HUES6 (cell line): ENCODE results near the gene ARHGEF7.
"Not testable (repeated sequence)": the region's sequence is repeated elsewhere in the genome, so short reads cannot be mapped to it uniquely, and the experiment has no call there.

ENCODE experiments used
- H3K27ac ChIP-seq: 2 replicates; pipeline ENCODE4 v1.7.0; 2013; ENCODE audit warnings: low read depth, mild to moderate bottlenecking, low read length, inconsistent platforms
- H3K27me3 ChIP-seq: 2 replicates; pipeline ENCODE4 v1.6.1; 2013; ENCODE audit warnings: low read length; ENCODE audit not compliant: control insufficient read depth, insufficient read depth
- H3K36me3 ChIP-seq: 2 replicates; pipeline ENCODE4 v1.6.1; 2013; ENCODE audit warnings: low read length; ENCODE audit not compliant: control insufficient read depth, insufficient read depth
- H3K4me1 ChIP-seq: 2 replicates; pipeline ENCODE4 v1.6.1; 2013; ENCODE audit warnings: low read length; ENCODE audit not compliant: control insufficient read depth, insufficient read depth
- H3K4me3 ChIP-seq: 2 replicates; pipeline ENCODE4 v1.5.1; 2013; ENCODE audit warnings: low read depth, low read length
- H3K9ac ChIP-seq: one replicate; pipeline ENCODE4 v1.6.1; 2013; ENCODE audit warnings: mild to moderate bottlenecking, low read length
- H3K9me3 ChIP-seq: 2 replicates; pipeline ENCODE4 v1.6.1; 2013; ENCODE audit warnings: low read depth, low read length; ENCODE audit not compliant: control insufficient read depth, insufficient read depth

The ARHGEF7 gene

DNA sequence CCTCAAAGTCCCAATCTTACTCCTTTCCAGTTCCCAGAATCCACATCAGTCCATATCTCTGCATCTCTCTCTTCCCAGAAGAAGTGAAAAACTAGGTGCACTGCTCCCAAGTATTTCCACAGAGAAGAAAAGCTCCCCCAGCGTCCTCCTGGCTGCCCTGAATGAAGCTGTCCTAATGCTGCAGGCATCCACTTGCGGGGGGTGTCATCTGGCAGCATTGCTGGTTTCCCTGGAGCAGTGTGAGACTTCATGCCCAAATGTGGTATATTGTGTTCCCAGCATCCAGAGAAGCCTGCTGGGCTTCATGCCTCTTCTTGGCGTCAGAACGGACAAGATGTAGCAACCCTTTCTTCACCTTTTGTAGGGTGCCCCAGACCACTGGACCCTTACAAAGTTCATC is 32.9 kb upstream of the ARHGEF7 start:
- H3K9ac ChIP-seq, result no peak overlapping the region
- H3K36me3 ChIP-seq, result no peaks in the 10 kb centered on the region
- H3K27me3 ChIP-seq, result no peaks in the 10 kb centered on the region
- no peak overlapping the region for H3K4me3 ChIP-seq
- peaks cover 7% of the 10 kb centered on the region; the same call in 1 of the 2 replicates for H3K4me1 ChIP-seq
- 0 out of 2 replicates have a peak, but pooled peaks cover 3% of the 10 kb centered on the region for H3K9me3 ChIP-seq
- no peak overlapping the region for H3K27ac ChIP-seq

DNA sequence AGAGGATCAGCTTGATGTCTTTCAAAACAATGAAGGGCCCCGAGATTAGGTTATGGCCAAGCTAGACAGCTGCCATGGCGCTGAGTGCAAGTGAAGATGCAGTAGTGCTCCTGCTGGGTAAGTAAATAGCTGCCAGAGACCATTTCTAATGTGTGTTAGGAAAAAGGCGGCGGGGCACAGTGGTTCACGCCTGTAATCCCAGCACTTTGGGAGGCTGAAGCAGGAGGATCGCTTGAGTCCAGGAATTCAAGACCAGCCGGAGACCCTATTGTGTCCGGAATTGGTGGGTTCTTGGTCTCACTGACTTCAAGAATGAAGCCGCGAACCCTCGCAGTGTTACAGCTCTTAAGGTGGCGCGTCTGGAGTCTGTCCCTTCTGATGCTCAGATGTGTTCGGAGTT is 32.3 kb upstream of the ARHGEF7 start:
- H3K4me1 ChIP-seq, H3K36me3 ChIP-seq, H3K27ac ChIP-seq, H3K27me3 ChIP-seq, H3K9me3 ChIP-seq, H3K9ac ChIP-seq, H3K4me3 ChIP-seq: not testable (repeated sequence)

DNA sequence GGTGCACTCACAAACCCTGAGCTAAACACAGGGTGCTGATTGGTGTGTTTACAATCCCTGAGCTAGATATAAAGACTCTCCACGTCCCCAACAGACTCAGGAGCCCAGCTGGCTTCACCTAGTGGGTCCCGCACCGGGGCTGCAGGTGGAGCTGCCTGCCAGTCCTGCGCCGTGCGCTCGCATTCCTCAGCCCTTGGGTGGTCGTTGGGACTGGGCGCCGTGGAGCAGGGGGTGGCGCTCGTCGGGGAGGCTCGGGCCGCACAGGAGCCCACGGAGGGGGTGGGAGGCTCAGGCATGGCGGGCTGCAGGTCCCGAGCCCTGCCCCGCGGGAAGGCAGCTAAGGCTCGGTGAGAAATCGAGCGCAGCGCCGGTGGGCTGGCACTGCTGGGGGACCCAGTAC is 31.4 kb upstream of the ARHGEF7 start:
- not testable (repeated sequence) for H3K27ac ChIP-seq, H3K9ac ChIP-seq, H3K4me1 ChIP-seq

GRCh38 chr13:111090169-111090568 is 24.9 kb upstream of the ARHGEF7 start:
- no peak overlapping the region for H3K4me3 ChIP-seq
- no peak overlapping the region for H3K27ac ChIP-seq
- no peaks in the 10 kb centered on the region for H3K4me1 ChIP-seq
- peaks cover 17% of the 10 kb centered on the region; the same call in 1 of the 2 replicates for H3K27me3 ChIP-seq
- no peaks in the 10 kb centered on the region for H3K36me3 ChIP-seq
- no peak overlapping the region for H3K9ac ChIP-seq
- H3K9me3 ChIP-seq, result no peaks in the 10 kb centered on the region

More for the DNA sequence above, 31.4 kb upstream of the ARHGEF7 start:
- not testable (repeated sequence) for H3K36me3 ChIP-seq, H3K27me3 ChIP-seq, H3K4me3 ChIP-seq, H3K9me3 ChIP-seq

DNA sequence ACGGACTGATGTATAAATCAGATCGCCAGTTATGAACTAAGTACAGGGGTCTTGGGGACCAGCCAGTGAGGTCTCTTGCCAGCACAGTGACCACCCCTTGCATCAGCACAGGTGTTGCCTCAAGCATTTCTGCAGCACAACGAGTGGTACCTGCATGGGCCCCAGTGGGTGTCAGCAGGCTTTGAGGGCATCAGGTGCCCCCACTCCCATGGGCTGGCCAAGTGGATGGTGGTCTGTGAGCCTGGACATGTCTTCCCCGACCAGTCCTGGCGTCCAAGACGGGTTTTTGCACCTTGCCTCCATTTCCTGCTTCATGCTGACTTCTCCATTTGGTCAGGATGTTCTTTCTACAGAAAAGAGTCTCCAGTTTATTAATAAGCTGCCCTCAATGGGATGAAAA is 22.4 kb upstream of the ARHGEF7 start:
- Histone ChIP-seq H3K9ac (no peak overlapping the region), H3K27me3 (peaks cover 20% of the 10 kb centered on the region; the same call in 1 of the 2 replicates), H3K4me3 (no peak overlapping the region), H3K4me1 (no peaks in the 10 kb centered on the region), H3K36me3 (no peaks in the 10 kb centered on the region), H3K27ac (no peak overlapping the region), H3K9me3 (no peaks in the 10 kb centered on the region)

DNA sequence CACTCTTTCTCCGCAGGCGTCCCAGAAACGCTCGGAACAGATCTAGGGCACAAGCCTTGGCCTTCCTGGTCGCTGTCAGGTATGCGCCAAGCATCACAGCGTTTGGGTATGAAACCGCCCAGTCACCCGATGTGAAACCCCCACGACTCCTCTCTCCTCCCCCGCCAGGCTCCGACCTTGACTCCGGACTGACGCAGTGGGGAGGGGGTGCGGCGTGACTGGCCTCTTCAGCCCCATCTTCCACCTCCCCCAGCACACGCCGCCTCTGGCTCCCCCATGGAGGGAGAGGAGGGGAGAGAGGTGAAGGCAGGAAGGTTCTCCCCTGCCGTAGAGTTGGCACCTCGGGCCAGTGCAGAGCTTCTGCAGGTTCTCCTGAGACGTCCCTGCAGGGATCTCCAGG is 22.0 kb upstream of the ARHGEF7 start:
- no peak overlapping the region for H3K27ac ChIP-seq
- peaks cover 20% of the 10 kb centered on the region; the same call in 1 of the 2 replicates for H3K27me3 ChIP-seq
- no peak overlapping the region for H3K9ac ChIP-seq
- H3K9me3 ChIP-seq, result no peaks in the 10 kb centered on the region
- H3K4me1 ChIP-seq, result no peaks in the 10 kb centered on the region
- no peaks in the 10 kb centered on the region for H3K36me3 ChIP-seq
- no peak overlapping the region for H3K4me3 ChIP-seq

DNA sequence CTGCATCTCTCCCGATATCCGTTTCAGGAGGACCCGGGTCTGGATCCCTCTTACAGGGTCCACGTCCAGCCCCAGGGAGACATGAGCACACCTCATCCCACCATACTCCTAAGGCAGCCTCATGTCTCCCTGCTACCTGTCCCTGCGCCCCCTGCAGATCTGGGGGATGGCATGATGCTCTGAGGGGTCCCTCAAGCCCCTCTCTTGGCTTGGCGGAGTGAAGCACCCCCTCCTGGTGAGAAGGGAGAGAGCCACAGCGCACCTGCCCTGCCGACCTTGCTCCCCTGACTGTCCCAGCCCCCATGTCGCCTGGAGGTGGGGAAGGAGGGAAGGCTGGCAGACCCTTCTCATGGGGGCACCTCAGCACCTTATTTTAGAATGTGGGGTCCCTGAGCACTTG is 21.5 kb upstream of the ARHGEF7 start:
- no peak overlapping the region for H3K9ac ChIP-seq
- H3K36me3 ChIP-seq, result no peaks in the 10 kb centered on the region
- no peak overlapping the region for H3K27ac ChIP-seq
- no peaks in the 10 kb centered on the region for H3K4me1 ChIP-seq
- peaks cover 20% of the 10 kb centered on the region; the same call in 1 of the 2 replicates for H3K27me3 ChIP-seq
- H3K9me3 ChIP-seq, result no peaks in the 10 kb centered on the region
- H3K4me3 ChIP-seq, result no peak overlapping the region

DNA sequence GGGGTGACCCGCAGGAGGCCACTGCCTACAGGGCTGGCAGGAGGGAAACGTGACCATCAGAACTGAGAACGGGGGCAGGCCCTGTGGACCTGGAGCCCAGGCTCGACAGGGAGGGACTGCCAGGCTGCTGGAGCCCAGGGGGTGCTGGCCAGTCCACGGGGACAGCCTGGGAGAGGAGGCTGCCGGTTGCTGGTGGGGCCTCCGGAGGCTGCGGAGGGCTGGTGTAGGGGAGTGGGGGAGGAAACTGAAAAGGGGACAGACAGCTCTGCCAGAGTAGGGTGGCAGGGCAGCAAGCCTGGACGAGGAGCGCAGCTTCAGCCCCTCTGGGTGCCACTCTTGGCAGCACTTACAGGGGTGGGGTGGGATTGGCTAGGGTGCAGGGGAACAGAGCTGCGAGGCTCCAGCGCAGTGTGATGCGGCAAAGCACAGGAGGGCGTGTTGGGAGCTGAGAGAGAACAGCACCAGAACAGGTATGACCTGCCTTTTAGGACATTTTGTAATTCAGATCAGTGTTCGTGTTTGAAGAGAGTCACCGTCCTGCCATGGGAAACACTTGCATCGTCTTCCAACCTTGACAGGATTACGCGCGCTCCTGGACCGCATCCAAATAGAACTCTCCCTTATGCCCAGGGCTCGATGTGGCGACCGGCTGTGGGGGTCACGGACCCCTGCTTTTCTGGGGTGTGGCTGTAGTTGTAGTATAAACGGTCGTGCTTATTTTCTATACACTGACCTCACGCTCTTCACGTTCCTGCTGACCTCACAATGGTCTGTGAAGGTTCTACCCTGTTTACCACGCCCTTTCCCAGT is 19.9 kb upstream of the ARHGEF7 start:
- Histone ChIP-seq H3K36me3 (no peaks in the 10 kb centered on the region), H3K4me3 (no peak overlapping the region), H3K9me3 (no peaks in the 10 kb centered on the region), H3K27ac (no peak overlapping the region), H3K27me3 (peaks cover 20% of the 10 kb centered on the region; the same call in 1 of the 2 replicates), H3K4me1 (no peaks in the 10 kb centered on the region), H3K9ac (no peak overlapping the region)

GRCh38 chr13:111095911-111096501 is 19.1 kb upstream of the ARHGEF7 start:
- no peaks in the 10 kb centered on the region for H3K36me3 ChIP-seq
- H3K27me3 ChIP-seq, result peaks cover 20% of the 10 kb centered on the region; the same call in 1 of the 2 replicates
- H3K9ac ChIP-seq, result no peak overlapping the region
- no peak overlapping the region for H3K4me3 ChIP-seq
- H3K4me1 ChIP-seq, result no peaks in the 10 kb centered on the region
- H3K27ac ChIP-seq, result no peak overlapping the region
- no peaks in the 10 kb centered on the region for H3K9me3 ChIP-seq

DNA sequence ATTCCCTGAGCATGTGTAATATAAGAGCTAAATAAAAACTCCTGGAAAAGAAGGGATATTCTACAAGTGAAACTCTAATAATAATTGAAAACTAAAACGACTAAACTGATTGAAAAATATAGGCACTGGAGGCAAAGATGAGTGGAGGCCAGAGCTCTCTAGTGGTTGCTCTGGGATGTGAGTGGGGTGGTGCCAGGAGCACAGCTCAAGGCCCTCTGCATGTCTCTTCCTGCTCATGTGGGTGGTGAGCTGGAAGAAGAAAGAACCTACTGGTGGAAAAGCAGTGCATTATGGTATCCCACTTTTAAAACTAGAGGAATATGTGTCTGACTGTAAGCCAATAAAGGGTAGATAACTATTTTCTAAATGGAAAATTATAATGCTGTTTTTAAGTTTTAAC is 15.8 kb upstream of the ARHGEF7 start:
- Histone ChIP-seq H3K9me3 (0 out of 2 replicates have a peak, but pooled peaks cover 3% of the 10 kb centered on the region), H3K36me3 (no peaks in the 10 kb centered on the region), H3K27me3 (peaks cover 12% of the 10 kb centered on the region; the same call in 1 of the 2 replicates), H3K27ac (no peak overlapping the region), H3K4me3 (no peak overlapping the region), H3K9ac (no peak overlapping the region), H3K4me1 (no peaks in the 10 kb centered on the region)

DNA sequence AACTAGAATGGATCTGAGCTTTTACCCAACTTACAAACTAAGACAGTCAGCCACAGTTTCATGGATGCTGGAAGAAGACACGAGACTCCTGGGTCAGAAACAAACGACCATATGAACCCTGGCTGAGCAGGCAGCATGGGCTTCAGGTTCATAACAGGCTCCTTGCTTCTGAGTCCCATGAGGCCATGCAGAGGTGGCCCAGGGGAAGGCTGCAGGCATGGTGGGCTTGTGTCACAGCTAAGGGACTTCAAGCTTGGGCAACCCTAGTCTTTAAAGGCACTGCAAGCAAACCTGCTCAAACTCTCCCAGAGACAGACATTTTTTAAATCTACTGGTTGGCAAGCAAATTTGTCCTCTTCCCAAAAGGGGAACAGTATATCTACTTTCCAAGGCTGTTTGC is 5.1 kb upstream of the ARHGEF7 start:
- Histone ChIP-seq H3K27me3 (peaks cover 51% of the 10 kb centered on the region), H3K4me1 (peaks cover 8% of the 10 kb centered on the region; the same call in 1 of the 2 replicates), H3K4me3 (no peak overlapping the region), H3K9me3 (0 out of 2 replicates have a peak, but pooled peaks cover 5% of the 10 kb centered on the region), H3K9ac (no peak overlapping the region), H3K36me3 (no peaks in the 10 kb centered on the region), H3K27ac (no peak overlapping the region)
